Activated CD4-positive, alpha-beta T cell treated with anti-CD3 and anti-CD28 coated beads, Interleukin-2, amount 50 U/mL, for 48 hours (primary cell): Measurements from ENCODE around the gene RALGPS2.

ENCODE experiments used
- DNase-seq, 2 experiments: peaks; one replicate each; pipeline ENCODE4 v3.0.0-alpha.2; 2020

RALGPS2 gene, protein sequence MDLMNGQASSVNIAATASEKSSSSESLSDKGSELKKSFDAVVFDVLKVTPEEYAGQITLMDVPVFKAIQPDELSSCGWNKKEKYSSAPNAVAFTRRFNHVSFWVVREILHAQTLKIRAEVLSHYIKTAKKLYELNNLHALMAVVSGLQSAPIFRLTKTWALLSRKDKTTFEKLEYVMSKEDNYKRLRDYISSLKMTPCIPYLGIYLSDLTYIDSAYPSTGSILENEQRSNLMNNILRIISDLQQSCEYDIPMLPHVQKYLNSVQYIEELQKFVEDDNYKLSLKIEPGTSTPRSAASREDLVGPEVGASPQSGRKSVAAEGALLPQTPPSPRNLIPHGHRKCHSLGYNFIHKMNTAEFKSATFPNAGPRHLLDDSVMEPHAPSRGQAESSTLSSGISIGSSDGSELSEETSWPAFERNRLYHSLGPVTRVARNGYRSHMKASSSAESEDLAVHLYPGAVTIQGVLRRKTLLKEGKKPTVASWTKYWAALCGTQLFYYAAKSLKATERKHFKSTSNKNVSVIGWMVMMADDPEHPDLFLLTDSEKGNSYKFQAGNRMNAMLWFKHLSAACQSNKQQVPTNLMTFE

DNA sequence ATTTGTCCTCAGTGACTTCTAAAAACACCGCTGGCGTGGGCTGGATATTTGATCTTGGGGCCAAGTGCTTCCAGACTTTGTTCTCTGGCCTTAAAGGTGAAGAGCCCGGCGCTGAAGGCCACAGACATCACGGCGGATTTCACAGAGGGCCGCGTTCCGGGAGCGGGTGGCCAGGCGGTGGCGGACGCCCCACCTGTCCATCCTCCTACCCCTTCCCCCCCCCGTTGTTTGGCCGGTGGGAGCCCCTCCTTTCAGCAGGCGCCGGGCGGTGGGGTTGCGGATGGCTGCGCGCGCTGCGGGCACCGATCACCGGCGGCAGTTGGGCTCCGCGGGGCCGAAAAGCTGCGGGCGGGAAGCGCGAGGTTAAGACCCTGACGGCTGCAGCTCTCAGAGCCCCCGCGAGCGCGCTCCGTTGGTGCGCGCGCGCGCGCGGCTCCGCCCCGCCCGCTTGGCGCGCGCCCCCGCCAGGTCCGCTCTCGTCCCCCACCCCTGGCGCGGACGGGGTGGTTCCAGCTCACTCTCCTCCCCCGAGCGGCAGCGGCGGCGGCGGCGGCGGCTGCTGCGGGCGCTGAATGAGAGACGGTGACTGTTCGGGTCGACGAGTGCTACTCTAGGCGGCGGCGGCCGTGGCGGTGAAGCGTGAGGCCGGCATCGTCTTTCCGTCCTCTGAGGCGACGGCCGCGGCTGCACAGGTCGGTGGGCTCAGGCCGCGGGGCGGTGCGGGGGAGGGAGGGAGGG is at the start of gene RALGPS2:
TSS of gene RALGPS2 (plus strand) at position 517 of the 738 bp plus-strand sequence. CDS start 51,521 bp downstream, outside the sequence.
- peak; percentile 53 to 55 for DNase-seq

DNA sequence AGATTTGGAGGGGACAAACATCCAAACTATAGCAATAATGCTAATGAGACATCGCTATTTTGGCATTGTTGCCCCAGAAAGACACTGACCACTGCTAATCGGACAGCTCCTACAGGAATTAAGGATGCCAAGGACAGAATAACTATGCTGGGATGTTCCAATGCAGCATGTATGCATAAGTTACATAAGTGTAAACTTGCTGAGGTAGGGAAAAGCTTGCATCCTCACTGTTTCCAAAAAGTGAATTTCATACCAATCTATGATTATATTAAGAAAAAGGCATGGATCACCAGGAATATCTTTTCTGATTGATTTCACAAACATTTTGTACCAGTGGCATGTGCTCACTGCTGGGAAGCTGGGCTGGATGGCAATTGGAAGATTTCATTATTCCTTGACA is 45.8 kb upstream of the RALGPS2 start:
- no peak for DNase-seq

DNA sequence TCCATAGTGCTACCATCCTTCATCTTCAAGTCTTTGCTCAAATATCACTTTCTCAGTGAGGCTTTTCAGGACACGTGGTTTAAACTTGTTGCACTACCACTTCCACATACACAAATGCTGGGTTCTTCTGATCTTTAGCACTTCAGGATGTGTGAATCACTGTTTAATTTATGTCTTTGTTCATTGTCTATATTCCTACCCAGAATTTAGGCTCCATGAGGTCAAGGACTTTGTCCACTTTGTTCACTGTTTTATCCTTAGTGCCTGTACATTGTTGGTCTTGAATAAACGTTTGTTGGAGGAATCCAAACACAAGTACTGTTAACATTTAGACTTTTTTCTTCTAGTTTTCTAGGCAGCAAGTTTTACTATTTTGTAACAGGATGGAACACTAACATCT is 42.6 kb upstream of the RALGPS2 start:
- DNase-seq, result no peak

DNA sequence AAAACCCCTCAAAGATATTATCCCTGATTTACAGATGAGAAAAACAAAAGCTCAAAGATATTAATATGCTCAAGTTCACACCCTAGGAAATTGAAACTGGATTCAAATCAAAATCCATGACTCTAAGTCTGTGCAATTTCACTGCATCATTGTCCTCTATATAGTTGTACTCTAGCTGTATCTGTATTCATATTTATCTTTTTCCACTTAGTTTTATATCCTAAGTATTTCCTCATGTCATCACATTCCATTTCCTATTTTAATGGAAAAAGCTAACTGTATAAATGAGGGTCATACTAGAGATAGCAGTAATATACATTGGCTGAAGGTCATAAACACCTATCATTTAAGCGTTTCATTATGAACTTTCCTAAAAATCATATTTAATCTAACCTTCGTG is 42.2 kb upstream of the RALGPS2 start:
- DNase-seq, result no peak

DNA sequence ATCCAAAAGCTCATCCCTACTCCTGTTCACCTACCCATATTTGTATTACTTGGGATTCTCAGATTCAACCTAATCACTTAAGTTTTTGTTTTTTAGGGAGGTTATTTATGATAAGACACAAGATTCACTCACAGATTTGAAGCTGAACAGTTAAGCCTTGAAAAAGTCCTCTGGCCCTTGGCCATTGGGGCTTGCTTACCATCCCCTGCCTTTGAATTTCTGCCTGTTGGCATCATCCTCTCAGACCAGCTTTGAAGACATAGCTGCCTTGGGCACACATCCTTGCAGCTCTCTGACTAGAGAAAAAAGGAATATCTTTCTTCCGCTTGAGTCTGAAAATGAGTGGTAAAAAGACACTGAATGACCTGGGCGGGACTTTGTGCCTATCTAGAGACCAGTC is 41.8 kb upstream of the RALGPS2 start:
- no peak for DNase-seq

DNA sequence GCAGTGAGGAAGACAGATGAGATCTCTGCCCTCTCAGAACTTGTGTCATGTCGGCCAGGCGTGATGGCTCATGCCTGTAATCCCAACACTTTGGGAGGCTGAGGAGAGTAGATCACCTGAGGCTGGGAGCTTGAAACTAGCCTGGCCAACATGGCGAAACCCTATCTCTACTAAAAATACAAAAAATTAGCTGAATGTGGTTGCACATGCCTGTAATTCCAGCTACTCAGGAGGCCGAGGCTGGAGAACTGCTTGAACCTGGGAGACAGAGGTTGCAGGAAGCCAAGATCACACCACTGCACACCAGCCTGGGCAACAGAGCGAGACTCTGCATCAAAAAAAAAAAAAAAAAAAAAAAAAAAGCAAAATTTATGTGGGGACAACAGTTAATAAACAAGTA is 40.9 kb upstream of the RALGPS2 start:
- no peak for DNase-seq

DNA sequence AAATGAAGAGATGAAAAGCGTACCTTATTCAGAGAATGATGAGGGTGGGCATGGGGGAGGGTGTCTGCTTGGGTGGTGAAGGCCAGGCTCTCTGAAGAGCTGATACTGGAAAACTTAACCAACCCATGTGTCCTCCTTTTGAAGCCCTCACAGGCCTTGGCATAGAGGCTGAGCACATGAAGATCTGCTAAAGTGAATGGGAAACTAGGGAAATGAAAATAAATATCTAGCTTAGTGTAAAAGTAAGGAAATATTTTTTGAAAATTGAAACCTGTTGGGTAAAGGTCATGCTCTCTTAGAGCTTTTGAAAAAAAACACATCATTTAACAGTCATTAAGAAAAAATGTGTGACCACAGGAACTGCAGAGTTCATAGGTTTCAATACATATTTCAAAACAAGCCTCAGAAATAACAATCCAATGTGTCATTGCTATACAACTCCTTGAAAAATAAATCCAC is 40.5 kb upstream of the RALGPS2 start:
- no peak for DNase-seq

DNA sequence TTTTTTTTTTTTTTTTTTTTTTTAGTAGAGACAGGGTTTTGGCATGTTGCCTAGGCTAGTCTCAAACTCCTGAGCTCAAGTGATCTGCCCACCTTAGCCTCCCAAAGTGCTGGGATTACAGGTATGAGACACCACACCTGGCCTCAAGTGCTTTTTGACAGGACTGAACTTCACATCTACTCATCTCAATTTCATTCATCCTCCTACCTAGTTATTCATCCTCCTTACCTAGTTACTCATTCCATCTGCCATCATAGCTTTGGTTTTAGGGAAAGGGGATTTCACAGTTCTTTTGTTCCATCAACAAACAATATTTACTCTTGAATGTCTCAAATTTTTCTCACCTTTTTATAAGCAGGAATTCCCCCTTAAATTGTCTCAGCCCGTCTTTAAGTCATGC is 38.6 kb upstream of the RALGPS2 start:
- DNase-seq, result no peak

DNA sequence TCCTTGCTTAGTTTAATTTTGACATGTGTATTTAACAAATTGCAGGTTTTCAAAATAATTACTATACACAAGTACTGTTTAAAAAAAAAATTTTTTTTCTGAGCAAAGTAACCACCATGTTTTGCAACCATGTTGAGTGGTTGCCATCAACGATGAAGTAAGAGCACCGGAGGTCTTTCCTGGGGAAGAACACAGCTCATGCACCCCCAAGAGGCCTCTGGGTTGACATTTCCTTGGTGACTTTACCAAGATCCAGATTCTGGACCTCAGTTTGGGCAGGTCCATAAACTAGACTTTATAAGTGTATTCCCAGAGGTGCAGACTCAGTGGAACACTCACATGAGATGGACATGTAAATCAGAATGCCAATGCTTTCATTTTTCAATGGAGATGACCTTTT is 36.8 kb upstream of the RALGPS2 start:
- no peak for DNase-seq

DNA sequence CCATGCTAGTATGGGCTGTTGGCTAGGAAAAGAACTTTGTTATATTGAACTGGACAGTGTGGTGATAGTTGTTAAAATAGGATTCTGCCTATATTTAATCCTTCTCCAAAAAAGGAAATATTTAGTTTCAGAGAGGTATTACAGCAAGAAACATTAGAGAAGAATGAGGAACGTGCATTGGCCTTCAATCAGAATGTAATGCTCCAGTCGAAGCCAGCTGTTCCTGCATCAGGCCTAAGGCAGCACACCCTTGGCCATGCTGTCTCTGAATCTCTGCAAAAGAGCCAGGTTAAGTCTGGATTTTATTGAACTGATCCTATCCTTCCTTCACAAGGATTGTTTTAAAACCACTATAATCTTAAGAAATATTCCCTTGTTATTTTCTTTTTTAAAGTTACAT is 35.3 kb upstream of the RALGPS2 start:
- DNase-seq, result no peak

DNA sequence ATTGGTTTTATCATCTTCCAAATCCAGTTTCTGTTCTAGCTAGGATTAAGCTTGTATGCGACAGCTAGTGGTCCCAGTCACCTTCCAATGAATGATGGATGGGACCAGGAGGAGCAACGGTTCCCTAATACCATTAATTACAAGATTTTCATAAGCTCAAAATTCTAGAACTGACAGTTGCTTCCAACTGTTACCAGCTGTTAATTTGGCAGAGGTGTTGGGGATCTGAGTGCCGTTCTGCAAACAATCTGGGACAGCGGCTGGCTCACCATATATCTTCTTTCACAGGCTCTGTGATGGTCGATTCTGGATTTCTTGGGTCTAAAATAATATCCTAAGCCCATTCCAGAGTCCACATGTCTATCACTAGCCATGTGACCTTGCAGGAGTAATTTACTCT is 34.5 kb upstream of the RALGPS2 start:
- DNase-seq, result no peak

DNA sequence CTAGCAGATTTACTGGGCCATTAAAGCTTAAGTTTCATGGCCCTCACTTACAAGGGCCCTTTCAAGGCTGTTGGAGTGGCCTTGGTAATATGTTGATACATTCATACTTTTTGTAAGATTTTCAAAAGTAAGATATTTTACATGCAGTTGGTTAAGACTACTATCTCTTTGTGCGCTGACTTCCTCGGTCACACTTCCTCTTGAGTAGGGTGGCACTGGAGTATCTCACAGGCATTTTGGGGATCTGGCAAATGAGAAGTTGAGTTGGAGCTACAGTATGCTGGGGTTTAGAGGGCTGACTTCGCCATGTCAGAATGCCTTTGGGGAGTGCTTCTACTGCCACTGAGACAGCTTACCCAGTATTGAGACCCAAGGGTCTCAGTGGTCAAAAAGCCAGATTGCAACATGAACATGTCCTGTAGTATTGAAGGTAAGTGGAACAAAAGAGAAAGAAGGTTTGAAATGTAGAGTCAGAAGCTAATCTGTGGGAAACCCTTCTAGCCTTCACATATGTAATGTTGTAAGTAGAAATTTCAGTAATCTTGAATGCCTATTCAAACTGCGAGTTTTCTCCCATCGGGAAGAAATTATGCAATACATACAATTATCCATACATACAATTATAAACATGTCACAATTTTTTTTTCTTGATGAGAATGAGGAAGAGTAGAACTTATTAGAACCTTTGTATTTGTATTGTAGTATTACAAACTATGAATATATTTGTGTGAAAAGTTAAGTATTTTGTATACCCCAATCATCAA is 32.3 kb upstream of the RALGPS2 start:
- no peak for DNase-seq

DNA sequence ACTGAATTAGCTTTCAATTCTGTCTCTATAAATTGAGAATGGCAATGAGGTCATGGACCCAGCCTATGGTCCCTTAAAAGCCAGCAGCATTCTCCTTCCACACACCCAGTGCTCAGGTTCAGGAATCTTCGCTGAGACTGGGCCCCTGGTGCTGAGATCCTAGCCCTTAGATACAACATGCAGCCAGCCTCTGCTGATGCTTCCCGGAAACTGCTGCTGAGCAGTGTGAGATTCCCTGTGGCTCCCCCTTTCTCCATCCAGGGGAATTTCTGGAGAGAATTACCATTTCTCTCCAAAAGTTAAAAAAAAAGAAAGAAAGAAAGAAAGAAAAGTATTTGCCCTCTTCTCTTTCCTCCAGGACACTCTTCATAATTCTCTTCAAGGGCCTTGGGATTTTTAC is 31.7 kb upstream of the RALGPS2 start:
- no peak for DNase-seq

DNA sequence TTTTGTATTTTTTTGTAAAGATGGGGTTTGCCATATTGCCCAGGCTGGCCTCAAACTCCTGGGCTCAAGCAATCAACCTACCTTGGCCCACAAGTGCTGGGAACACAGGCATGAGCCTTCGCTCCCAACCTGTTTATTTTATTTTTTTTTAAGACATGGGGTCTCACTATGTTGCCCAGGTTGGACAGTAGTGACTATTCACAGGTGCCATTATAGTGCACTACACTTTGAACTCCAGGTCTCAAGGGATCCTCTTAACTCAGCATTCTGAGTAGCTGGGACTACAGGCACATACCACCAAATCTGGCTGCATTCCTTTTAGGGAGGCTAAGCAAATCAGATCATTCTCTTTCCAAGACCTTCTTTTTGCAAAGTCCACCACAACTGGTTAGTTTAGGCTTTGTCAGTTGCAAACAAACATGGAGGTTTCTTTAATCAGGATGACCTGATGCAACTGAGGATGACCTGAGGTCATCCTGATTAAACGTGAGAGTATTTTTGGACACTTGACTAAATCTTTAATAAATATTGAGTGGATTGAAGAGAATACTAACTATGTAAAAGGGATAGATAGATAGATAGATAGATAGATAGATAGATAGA is 30.0 kb upstream of the RALGPS2 start:
- no peak for DNase-seq

DNA sequence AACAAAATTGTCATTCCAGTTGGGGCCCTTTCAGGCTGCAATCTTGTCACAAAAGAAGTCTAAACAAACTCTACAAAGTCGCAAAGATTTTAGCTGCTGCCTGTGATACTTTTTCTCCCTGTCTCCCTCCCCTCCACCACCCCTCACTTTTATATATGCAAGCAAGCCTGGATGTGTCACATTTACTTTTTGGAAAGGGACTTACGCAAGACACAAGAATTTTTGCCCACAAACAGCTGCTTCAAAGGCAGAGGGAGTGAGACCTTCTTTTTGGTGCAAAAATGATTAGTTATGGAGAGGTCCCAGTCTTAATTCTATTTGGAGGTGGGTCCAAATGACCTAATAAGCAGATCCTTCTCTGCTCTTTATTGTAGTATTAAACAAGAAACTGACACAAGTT is 22.9 kb upstream of the RALGPS2 start:
- no peak for DNase-seq

DNA sequence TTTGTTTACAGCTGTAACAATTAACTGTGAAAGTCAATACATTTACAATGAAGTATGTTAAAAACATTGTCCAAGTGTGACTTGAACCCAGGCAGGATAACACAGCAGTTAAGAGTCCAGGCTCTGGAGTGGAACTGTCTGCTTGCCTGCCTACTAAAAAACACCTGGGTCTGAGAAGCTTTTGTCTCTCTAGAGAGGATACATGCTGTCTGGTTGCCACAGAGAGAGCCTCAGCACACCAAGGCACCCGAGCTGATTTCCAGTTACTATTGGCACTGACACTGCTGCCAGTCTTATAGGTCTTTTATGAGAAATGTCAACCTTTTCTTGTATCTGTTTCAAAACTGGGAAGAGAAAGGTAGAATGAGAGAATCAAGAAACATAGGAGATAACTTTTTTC is 20.2 kb upstream of the RALGPS2 start:
- DNase-seq, result no peak

DNA sequence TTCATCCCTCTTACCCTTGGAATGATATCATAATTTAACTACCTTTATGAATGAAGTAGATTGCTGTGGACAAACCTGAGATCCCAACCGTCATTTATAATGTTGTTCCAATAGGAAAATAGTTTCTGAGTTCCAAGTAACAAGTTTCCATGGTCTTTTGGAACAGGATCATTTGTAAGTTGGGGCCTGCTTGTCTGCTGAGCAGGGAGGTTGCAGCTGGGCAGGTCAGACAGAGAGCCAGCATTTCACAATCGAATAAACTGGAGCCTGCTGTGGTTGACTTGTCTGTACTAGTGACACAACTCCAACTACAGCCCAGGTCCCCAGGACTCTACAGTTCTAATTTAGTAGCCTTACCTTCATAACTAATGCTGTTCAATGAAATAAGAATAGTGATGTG is 18.6 kb upstream of the RALGPS2 start:
- no peak for DNase-seq

DNA sequence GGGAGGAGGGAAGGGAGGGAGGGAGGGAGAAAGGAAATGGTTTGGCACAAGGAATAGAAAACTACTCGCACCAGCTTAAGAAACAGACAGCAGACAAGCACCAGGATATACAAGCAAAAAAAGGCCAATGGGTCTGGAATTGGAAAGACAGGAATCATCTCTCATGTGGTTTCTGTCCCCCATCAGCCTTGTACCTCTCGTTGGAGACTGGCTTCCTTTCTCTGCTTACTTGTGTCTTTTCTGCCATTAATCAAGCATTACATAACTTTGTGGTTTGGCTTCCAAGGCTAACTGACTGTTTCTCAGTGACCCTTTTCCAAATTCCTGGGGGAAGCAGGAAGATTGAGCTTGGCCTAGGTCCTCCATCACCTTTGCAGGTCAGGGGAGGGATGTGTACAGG is 11.8 kb upstream of the RALGPS2 start:
- DNase-seq, result no peak

DNA sequence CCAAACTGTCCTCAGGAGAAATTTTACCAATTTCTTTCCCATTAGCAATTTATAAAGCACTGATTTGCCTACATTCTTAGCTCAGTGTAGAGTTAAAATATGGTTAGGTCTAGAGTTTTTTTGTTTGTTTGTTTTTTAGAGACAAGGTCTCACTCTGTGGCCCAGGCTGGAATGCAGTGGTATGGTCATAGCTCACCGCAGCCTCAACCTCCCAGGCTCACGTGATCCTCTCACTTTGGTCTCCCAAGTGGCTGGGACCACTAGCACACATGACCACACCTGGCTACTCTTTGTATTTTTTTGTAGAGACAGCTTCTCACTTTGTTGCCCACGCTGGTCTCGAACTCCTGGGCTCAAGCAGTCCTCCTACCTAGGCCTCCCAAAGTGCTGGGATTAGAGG is 10.6 kb upstream of the RALGPS2 start:
- no peak for DNase-seq

DNA sequence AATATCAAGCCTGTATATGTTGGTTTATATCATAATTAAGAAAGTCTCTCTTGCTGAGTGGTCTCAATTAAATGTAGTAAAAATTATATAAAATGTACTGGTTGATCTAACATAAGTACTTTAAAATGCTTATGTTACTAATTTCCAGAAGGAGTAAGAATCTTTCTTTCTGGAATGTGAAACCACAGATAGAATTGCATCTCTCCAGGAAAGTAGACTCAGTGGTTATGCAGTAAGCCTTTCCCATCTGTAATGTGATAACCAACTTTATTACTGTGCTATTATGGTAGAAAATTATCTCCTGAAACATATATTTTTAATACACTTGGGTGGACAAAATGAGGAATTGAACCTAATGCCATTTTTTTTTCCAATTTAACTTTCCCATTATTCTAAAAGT is 8.9 kb upstream of the RALGPS2 start:
- DNase-seq, result no peak

DNA sequence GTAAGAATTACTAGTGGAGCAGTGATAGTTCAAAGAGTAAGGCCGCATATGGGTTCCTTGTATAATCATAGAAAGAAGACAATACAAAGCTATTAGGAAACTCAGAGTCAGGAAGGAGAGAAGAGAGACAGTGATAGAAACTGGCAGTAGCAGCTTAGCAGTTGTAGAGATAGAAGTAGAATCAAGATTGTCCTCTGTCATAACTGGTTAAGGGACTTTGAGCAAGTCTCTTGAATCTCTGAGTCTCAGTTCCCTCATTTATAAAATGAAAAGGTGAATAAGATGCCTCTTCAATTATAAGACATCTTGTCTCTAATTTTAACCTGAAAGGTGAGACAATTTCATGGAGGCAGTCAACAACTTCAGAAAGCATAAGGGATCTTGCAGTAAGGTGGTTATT is 6.5 kb upstream of the RALGPS2 start:
- DNase-seq, result no peak

DNA sequence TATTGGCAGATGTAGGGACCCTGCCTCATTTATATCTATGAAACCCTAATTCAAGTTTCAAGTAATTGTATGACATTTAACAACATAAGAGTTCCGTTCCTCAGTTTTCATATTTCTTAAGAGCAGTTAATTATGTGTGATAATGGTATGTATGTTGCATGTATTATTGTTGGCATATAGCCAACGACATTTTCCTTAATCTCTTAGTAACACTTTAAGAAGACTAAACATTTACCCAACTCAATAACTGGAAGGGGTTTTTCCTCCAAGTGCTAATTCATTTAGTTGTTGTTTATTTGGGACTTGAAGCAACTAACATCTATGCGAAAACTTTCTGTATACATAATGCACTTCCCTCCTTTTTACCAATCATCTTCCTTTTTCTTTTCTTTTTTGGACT is 1.5 kb upstream of the RALGPS2 start:
- DNase-seq, result no peak

DNA sequence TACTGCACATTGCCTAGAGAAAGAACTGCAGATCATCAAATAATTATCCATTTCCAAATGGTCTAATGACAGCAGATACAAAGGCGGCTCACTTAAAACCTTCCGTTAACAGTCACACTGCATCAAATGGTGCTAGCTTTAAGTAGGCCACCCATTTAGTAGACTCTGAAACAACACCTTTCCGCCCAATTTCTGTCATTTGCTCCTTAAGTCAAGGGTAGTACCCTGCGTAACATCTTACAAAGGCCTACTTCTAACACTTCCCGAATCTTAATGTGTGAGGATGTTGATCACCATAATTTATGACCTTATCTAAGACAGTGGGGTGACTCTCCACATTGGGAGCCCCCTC is 692 bp upstream of the RALGPS2 start:
- no peak for DNase-seq
